Right atrium auricular region (tissue), 2 donors: ENCODE measurements around the gene C17orf50. TPM values are rescaled to one million over a fixed set of nuclear protein-coding genes. Genes with fewer than 3 reads are reported as not detected.

Experiments used
- DNase-seq: peaks from one replicate; pipeline ENCODE4 v3.0.0-alpha.2; 2019; ENCODE audit warnings: low spot score
- H3K27ac ChIP-seq, 2 donors: fragments of 200-600 bp; sonication (generic); 1 replicate in 1 of 2; 2 replicates in 1 of 2; pipeline ENCODE4 v1.5.1; 2016 to 2019
- H3K27me3 ChIP-seq, 2 donors: fragments of 200-600 bp; sonication (generic); one replicate each; pipeline versions ENCODE4 v1.5.1 to v1.6.0; 2017 to 2019
- H3K36me3 ChIP-seq: fragments of 200-600 bp; sonication (generic); one replicate; pipeline ENCODE4 v1.5.1; 2016
- H3K4me1 ChIP-seq, 2 donors: fragments of 200-600 bp; sonication (generic); one replicate each; pipeline versions ENCODE4 v1.5.1 to v1.6.0; 2017 to 2019
- H3K4me3 ChIP-seq, 2 donors: fragments of 200-600 bp; sonication (generic); 1 replicate in 1 of 2; 2 replicates in 1 of 2; pipeline ENCODE4 v1.5.1; 2017 to 2019; ENCODE audit warnings: mild to moderate bottlenecking in 1 of 2, moderate library complexity in 1 of 2
- H3K9me3 ChIP-seq, 2 donors: fragments of 200-600 bp; sonication (generic); one replicate each; pipeline ENCODE4 v1.5.1; 2019
- total RNA-seq, 2 donors: library from RNA; depleted of rRNA; stranded (reverse); fragments of >200 nt; gene quantifications; one replicate each; pipeline ENCODE4 v1.1.0, GENCODE V29; 2016
- TF ChIP-seq, protein P1 (sequence below), 2 donors: fragments of 200-600 bp; sonication (generic); IDR thresholded peaks; one replicate each; pipeline ENCODE4 v1.5.1; 2019; ENCODE audit warnings: antibody characterized with exemption in 2 of 2

The C17orf50 gene
- total RNA-seq, 2 donors from 2014 or later, result not detected

DNA sequence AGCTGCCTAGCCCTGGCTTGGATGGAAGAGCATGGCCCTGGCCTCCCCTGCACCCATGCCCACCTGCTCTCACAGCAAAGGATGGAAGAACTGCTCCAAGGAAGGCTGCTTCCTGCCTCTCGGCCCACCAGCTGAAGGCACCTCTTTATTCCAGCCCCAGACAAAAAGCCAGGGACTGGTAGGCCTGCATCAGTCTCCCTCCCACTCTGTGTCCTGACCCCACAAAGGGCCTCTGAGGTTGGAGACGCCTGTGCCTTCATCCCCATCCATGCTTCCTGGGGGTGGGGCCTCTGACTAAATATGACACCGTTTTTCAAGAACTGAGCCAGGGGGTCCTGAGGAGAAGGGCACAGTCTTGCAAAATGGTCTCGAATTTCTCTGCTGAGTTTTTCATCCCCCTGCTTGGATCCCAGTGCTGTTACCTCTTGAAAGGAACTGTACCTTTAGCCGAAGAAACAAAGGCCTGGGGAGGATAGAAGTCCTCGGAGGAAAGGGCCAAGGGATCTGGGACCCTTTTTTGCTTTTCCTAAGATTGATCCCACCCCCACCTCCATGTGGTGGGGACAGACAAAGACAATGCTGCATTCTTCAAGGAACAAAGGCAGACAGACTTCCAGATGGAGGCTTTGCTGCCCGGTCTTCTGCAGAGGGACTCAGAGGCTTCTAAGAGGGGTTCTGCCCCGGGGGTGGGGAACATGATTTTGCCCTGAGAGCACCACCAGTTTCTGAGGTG is 5.2 kb downstream of the C17orf50 start:
- DNase-seq, result no peak
- no peaks in the 10 kb centered on the region for H3K9me3 ChIP-seq
- H3K4me1 ChIP-seq, result peaks cover 0 to 15% of the 10 kb centered on the region in 2 donors
- H3K4me3 ChIP-seq, result no peak overlapping the region
- TF ChIP-seq, protein P1, sequence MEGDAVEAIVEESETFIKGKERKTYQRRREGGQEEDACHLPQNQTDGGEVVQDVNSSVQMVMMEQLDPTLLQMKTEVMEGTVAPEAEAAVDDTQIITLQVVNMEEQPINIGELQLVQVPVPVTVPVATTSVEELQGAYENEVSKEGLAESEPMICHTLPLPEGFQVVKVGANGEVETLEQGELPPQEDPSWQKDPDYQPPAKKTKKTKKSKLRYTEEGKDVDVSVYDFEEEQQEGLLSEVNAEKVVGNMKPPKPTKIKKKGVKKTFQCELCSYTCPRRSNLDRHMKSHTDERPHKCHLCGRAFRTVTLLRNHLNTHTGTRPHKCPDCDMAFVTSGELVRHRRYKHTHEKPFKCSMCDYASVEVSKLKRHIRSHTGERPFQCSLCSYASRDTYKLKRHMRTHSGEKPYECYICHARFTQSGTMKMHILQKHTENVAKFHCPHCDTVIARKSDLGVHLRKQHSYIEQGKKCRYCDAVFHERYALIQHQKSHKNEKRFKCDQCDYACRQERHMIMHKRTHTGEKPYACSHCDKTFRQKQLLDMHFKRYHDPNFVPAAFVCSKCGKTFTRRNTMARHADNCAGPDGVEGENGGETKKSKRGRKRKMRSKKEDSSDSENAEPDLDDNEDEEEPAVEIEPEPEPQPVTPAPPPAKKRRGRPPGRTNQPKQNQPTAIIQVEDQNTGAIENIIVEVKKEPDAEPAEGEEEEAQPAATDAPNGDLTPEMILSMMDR (IDR thresholded peaks at IDR 0.05), result no peak
- H3K27ac ChIP-seq, result no peak overlapping the region
- no peaks in the 10 kb centered on the region for H3K27me3 ChIP-seq
- no peaks in the 10 kb centered on the region for H3K36me3 ChIP-seq

DNA sequence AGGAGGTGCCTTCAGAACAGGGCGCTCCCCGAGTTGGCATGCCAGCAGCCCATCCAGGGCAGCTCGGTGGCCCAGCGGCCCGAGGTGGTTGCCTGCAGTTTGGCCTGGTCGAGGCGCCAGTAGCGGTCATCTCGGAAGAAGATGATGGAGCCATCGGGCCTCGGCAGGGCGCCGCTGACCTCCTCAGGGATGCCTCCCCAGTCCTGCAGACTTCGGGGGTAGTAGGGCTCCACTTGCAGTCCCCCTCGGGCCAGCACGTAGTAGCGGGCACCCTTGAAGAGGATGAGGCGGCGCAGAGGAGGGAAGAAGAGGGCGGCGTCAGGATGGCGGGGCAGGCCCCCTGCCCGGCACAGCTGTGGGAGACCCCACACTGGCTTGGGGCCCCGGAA is 5.8 kb downstream of the C17orf50 start:
- Histone ChIP-seq H3K4me1 (peaks cover 0 to 15% of the 10 kb centered on the region in 2 donors), H3K9me3 (no peaks in the 10 kb centered on the region), H3K4me3 (no peak overlapping the region), H3K36me3 (no peaks in the 10 kb centered on the region), H3K27ac (no peak overlapping the region), H3K27me3 (no peaks in the 10 kb centered on the region)
- TF ChIP-seq, protein P1 (IDR thresholded peaks at IDR 0.05), result no peak
- DNase-seq, result no peak

DNA sequence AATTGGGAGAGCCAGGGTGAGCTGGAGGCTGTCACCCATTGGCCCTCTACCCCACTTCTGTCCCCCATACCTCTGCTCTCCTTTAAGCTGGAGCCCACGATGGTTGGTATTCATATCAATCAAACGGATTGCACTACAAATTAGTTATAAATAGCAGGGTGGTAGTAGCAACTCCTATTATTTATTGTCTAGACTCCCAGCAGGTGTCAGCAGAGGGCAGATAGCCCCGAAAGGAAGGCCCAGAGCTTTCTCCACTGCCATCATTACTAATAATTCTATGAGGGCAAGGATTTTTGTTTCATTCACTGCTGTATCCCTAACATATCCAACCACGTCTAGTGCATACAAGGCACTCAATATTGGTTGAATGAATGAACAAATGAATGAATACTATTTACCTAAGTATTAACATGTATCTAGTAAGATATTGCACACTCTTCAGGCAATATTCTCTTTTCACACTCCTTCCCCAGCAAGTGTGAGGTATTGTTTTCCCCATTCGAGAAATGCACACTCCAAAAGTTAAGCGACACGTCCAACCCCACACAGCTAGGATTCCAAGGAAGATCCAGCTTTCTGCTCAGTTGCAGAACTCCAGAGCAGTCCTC is 6.3 kb downstream of the C17orf50 start:
- no peak for DNase-seq

DNA sequence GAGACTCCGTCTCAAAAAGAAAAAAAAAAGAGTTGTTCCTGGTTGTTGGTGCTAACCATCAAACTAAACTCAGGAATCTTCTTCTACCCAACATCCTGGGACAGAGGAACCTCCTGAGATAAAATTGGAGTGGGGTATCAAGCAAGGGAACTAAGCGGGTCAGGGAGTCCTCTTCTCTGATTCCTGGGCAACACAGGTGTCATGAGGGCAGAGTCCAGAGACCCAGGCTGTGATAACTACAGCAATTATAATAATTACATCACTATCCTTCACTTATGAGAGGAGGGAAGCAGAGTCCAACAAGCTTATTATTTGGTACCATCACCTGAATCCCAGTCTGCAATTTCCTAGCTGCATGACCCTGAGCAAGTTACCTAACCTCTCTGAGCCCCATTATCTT is 8.1 kb downstream of the C17orf50 start:
- H3K4me1 ChIP-seq, result peaks cover 0 to 21% of the 10 kb centered on the region in 2 donors
- no peaks in the 10 kb centered on the region for H3K36me3 ChIP-seq
- H3K27ac ChIP-seq, result no peak overlapping the region
- DNase-seq, result no peak
- H3K4me3 ChIP-seq, result no peak overlapping the region
- no peaks in the 10 kb centered on the region for H3K9me3 ChIP-seq
- no peaks in the 10 kb centered on the region for H3K27me3 ChIP-seq
- TF ChIP-seq, protein P1 (IDR thresholded peaks at IDR 0.05), result no peak

More for the DNA sequence above, 6.3 kb downstream of the C17orf50 start:
- H3K27me3 ChIP-seq, result no peaks in the 10 kb centered on the region
- no peaks in the 10 kb centered on the region for H3K9me3 ChIP-seq
- no peaks in the 10 kb centered on the region for H3K36me3 ChIP-seq
- TF ChIP-seq, protein P1 (IDR thresholded peaks at IDR 0.05), result peak; percentile 35 to 72
- H3K27ac ChIP-seq, result no peak overlapping the region
- H3K4me3 ChIP-seq, result no peak overlapping the region
- H3K4me1 ChIP-seq, result peaks cover 0 to 15% of the 10 kb centered on the region in 2 donors

DNA sequence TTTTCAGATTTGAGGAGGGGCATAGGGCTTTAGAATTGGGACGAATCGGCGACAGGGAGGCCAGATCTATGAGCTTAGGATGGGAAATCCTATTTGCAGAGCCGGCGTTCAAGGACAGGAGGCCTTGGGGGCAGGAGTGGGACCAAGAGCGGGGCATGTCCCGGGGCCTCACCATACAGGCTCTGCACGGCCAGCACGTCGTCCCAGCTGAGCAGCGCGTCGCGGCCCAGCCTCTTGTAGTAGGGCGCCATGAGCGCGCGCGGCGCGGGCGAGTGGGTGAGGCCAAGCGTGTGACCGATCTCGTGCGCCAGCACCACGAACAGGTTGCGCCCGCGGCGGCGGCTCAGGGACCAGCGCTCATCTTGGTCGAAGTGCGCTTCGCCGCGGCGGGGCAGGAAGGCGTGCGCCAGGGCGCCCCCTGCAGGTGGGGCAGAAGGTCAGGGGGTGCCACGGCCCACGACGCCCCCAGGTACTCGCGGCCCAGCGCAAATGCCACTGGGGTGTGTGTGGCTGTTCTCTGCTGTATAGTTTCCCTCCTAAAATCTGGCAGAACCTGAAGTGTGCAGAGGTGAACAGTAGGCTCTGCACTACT is 9.3 kb downstream of the C17orf50 start:
- Histone ChIP-seq H3K4me1 (peaks cover 0 to 21% of the 10 kb centered on the region in 2 donors), H3K4me3 (no peak overlapping the region), H3K27me3 (no peaks in the 10 kb centered on the region), H3K27ac (no peak overlapping the region), H3K36me3 (no peaks in the 10 kb centered on the region), H3K9me3 (no peaks in the 10 kb centered on the region)
- DNase-seq, result no peak
- TF ChIP-seq, protein P1 (IDR thresholded peaks at IDR 0.05), result no peak
